Left renal cortex interstitium (tissue), 4 donors: ENCODE measurements around the gene TP53INP2. TPM values are rescaled to one million over a fixed set of nuclear protein-coding genes. Genes with fewer than 3 reads are reported as not detected.

Experiments
- polyA plus RNA-seq, 4 donors: library from polyadenylated mRNA; unstranded; fragments of 120-200 nt; gene quantifications; one replicate each; pipeline ENCODE4 v1.2.1, GENCODE V29; 2013; ENCODE audit not compliant: insufficient read length in 4 of 4

The TP53INP2 gene
- polyA plus RNA-seq, 4 donors = 11.0 to 14.9 (median 12.4) TPM

Other genes with a start within 250 kb of the TP53INP2 start
- 100 to 1,000 TPM; 184 to 213 (median 198) TPM for gene DYNLRB1, start 187.9 kb upstream of the TP53INP2 start, polyA plus RNA-seq
- gene MAP1LC3A, start 145.6 kb upstream of the TP53INP2 start, polyA plus RNA-seq = 10 to 100 TPM; 20.0 to 40.9 (median 31.5) TPM
- 10 to 100 TPM; 37.0 to 46.1 (median 41.3) TPM for gene PIGU, start 27.3 kb upstream of the TP53INP2 start, polyA plus RNA-seq
- gene NCOA6, start 121.3 kb downstream of the TP53INP2 start, polyA plus RNA-seq = 10 to 100 TPM; 43.9 to 52.0 (median 48.0) TPM
- 10 to 100 TPM; 16.0 to 39.1 (median 29.1) TPM for gene GGT7, start 168.5 kb downstream of the TP53INP2 start, polyA plus RNA-seq
- 10 to 100 TPM; 35.8 to 50.2 (median 41.9) TPM for gene ACSS2, start 172.3 kb downstream of the TP53INP2 start, polyA plus RNA-seq